MG63 (cell line): ENCODE data around the gene SLC7A11. TPM values are rescaled to one million over a fixed set of nuclear protein-coding genes. Genes with fewer than 3 reads are reported as not detected.
A peak's percentile ranks its signal among the peaks of the same experiment; 100 is the strongest.

Source experiments
- DNase-seq: peaks from one replicate; pipeline ENCODE4 v3.0.0-alpha.2; 2020
- H3K27me3 ChIP-seq: fragments of 250-450 bp; sonication (Bioruptor Pico); 2 replicates; pipeline ENCODE4 v1.5.1; 2020; ENCODE audit warnings: mild to moderate bottlenecking, moderate library complexity
- H3K36me3 ChIP-seq: fragments of 250-450 bp; sonication (Bioruptor Pico); 2 replicates; pipeline ENCODE4 v1.5.1; 2020; ENCODE audit warnings: mild to moderate bottlenecking, moderate library complexity
- H3K4me3 ChIP-seq: fragments of 250-450 bp; sonication (Bioruptor Pico); 2 replicates; pipeline ENCODE4 v1.5.1; 2020; ENCODE audit warnings: mild to moderate bottlenecking, moderate library complexity
- H3K9me3 ChIP-seq: fragments of 250-450 bp; sonication (Bioruptor Pico); 2 replicates; pipeline ENCODE4 v1.5.1; 2020; ENCODE audit warnings: mild to moderate bottlenecking, moderate library complexity
- total RNA-seq: library from RNA; depleted of rRNA; stranded (reverse); fragments of >200 nt; shearing (Covaris generic); gene quantifications from 2 replicates; pipeline ENCODE4 v1.2.3, GENCODE V29; 2014; ENCODE audit warnings: low replicate concordance; rRNA removed

Gene SLC7A11
- 7.3 and 10.3 TPM in 2 replicates for total RNA-seq

DNA sequence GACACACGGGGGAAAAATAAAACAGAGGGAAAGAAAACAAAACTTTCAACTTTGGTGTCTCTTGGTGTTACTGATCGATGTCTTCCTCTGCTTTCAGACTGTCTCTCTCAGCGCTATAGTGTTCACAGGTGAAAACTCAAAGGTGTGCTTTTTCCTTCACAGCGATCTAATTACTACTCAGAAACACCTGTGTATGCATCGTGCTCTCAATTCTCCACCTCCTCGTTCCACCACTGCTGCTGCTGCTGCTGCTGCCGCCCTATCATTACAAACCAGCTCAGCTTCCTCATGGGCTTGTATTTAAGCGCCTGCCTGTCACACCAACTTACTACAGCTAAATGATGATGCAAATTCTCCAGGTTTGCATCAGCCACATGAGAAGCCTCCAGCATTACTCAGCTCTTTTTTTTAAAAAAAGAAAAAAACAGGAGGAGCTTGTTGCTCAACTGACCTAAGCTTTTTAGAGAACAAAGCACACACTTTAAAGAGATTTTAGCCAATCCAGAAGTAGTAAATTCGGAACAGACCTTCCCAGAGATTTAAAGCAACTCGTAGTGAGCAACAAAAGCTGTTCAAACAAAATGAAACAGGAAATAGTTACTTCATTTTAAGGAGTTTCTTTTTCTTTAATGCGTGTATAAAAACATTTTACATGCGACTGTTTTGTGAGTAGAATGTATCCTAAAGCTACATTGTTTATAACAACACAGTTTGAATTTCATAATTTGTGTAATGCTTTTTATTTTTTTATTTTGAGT lies at the start of gene SLC7A11:
Gene SLC7A11, minus strand, starts transcription at position 274 of the 758 bp plus-strand sequence. CDS start 280 bp downstream, outside the sequence.
- DNase-seq = peak; percentile 78
- Histone ChIP-seq H3K36me3 (peaks cover 4% of the 10 kb centered on the region; the same call in 1 of the 2 replicates), H3K27me3 (no peaks in the 10 kb centered on the region), H3K9me3 (no peaks in the 10 kb centered on the region), H3K4me3 (peak within 1 kb of the TSS; percentile 72)

- no peaks in the 10 kb centered on the region for H3K36me3 ChIP-seq
- H3K4me3 ChIP-seq = no peak overlapping the region
- DNase-seq = no peak
- no peaks in the 10 kb centered on the region for H3K27me3 ChIP-seq
- no peaks in the 10 kb centered on the region for H3K9me3 ChIP-seq
Observed at GRCh38 chr4:138291431-138291830, 49.3 kb upstream of the SLC7A11 start.

DNA sequence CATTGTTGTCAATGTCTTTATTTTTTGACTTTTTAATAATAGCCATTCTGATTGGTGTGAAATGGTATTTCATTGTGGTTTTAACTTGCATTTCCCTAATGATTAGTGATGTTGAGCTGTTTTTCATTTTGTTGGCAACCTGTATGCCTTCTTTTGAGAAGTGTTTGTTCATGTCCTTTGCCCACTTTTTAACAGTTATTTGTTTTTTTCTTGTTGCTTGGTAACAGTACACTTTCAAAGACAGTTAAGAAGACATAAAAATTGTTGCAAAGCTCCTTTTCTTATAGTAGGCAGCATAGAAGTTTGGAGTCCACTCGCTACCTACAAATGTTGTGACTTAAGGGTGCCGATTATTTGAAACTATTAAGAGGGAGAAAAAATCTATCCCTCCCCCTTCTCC lies 48.7 kb upstream of the SLC7A11 start:
- H3K36me3 ChIP-seq = no peaks in the 10 kb centered on the region
- DNase-seq = no peak
- H3K27me3 ChIP-seq = no peaks in the 10 kb centered on the region
- no peak overlapping the region for H3K4me3 ChIP-seq
- no peaks in the 10 kb centered on the region for H3K9me3 ChIP-seq

DNA sequence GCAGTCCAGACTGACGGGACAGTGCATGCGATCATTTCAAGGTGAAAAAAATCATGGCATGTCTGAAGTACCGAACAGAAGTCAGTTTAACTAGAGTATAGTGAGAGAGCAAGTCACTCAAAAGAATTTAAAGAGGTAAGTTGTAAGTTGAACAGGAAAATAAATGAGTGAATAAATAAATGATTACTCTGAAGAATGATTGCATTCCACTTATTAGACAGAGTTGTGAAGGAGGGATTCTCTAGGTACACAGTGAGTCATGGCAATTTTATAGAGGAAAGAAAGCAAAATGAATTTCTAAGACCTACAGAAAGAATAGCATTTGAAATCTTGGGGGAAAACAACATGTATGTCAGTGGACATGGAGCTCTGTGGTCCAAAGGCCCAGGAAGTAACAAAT lies 37.1 kb upstream of the SLC7A11 start:
- Histone ChIP-seq H3K36me3 (no peaks in the 10 kb centered on the region), H3K27me3 (no peaks in the 10 kb centered on the region), H3K9me3 (peaks cover 2% of the 10 kb centered on the region; the same call in 1 of the 2 replicates), H3K4me3 (no peak overlapping the region)
- no peak for DNase-seq

GRCh38 chr4:138277133-138277532 lies 35.0 kb upstream of the SLC7A11 start:
- H3K4me3 ChIP-seq = no peak overlapping the region
- peaks cover under 1% of the 10 kb centered on the region; the same call in 1 of the 2 replicates for H3K9me3 ChIP-seq
- no peaks in the 10 kb centered on the region for H3K36me3 ChIP-seq
- DNase-seq = no peak
- no peaks in the 10 kb centered on the region for H3K27me3 ChIP-seq

DNA sequence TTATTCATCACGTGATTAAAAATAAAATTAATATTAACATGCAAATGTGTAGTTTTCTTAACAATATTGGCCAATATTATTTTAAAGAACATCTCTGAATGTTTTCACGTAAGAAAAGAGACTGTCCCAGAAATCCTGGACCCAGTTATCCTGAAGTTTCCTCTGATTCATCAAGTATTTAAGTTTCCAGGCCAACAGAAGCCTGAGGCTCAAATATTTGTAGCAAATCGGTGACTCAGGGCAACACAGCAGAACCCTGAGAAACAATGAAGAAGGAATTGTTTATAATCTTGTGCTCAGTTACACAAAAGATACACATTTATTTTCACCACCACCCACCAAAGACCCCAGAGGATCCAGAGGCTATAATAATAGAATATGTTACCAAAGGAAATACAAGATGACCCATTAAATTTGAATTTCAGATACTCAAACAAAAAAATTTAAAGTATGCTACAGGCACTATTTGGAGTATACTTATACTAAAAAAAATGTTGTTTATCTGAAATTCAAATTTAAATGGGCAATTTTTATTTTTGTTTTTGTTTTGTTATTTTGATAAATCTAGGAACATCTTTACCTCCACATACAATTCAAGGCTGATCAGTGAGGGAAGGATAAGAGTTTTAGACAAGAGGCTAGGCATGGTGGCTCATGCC lies 33.9 kb upstream of the SLC7A11 start:
- peak; percentile 48 for DNase-seq
- Histone ChIP-seq H3K36me3 (no peaks in the 10 kb centered on the region), H3K9me3 (no peaks in the 10 kb centered on the region), H3K27me3 (no peaks in the 10 kb centered on the region), H3K4me3 (no peak overlapping the region)

- Histone ChIP-seq H3K27me3 (no peaks in the 10 kb centered on the region), H3K4me3 (no peak overlapping the region), H3K36me3 (no peaks in the 10 kb centered on the region), H3K9me3 (no peaks in the 10 kb centered on the region)
- no peak for DNase-seq
Observed at GRCh38 chr4:138275216-138275615, 33.1 kb upstream of the SLC7A11 start.

- Histone ChIP-seq H3K4me3 (no peak overlapping the region), H3K36me3 (no peaks in the 10 kb centered on the region), H3K9me3 (no peaks in the 10 kb centered on the region), H3K27me3 (no peaks in the 10 kb centered on the region)
- DNase-seq = no peak
Observed at GRCh38 chr4:138269175-138269574, 27.0 kb upstream of the SLC7A11 start.

GRCh38 chr4:138267835-138268234 lies 25.7 kb upstream of the SLC7A11 start:
- H3K36me3 ChIP-seq = no peaks in the 10 kb centered on the region
- no peaks in the 10 kb centered on the region for H3K9me3 ChIP-seq

DNA sequence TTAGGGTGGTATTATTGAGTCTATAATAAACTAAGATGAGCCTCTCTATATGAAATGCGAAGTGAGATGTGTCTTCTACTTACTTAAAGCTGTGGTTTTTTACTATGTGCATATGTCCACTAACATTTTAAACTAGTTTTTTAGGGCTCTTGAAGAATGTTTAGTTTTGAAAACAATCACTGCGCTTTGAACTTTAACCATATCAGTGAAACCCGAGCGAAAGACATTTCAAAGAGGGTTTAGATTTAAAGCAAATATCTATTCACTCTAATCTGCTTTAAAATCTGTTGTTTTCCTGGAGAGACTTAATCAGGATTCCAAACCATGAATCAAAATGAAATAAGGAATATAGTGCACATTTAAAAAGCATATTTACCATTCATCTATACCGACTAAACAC lies 24.8 kb upstream of the SLC7A11 start:
- DNase-seq = no peak
- Histone ChIP-seq H3K4me3 (no peak overlapping the region), H3K36me3 (no peaks in the 10 kb centered on the region), H3K27me3 (no peaks in the 10 kb centered on the region), H3K9me3 (no peaks in the 10 kb centered on the region)

More at GRCh38 chr4:138267835-138268234, 25.7 kb upstream of the SLC7A11 start:
- no peak for DNase-seq
- no peak overlapping the region for H3K4me3 ChIP-seq
- H3K27me3 ChIP-seq = no peaks in the 10 kb centered on the region

DNA sequence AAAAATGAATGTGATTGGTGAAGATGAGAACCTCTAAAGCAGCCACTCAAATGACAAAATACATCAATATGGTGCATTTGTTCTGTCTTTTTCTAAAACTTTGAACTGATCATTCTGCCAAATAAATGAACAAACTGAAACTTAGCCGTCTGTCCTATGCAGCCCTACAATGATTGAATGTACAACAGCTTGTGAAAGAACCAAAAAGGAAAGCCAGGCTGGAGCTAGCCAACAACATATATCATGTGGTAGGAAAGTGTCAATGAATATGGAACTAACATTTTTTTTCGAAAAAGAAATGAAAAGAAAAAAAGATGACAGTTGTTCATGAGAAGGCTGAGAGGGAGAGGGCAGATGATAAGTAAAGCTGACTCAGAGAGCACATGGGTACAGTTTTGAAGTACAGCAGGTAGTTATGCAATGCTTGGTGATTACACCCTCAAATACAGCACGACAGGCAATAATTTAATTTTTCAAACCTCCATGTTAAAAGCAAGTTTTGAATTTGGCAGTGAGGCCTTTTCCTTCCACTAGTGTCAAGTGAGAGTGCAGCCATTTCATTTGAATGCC lies 21.2 kb upstream of the SLC7A11 start:
- no peak for DNase-seq
- no peaks in the 10 kb centered on the region for H3K36me3 ChIP-seq
- H3K4me3 ChIP-seq = no peak overlapping the region

GRCh38 chr4:138262469-138262868 lies 20.3 kb upstream of the SLC7A11 start:
- DNase-seq = no peak
- H3K27me3 ChIP-seq = no peaks in the 10 kb centered on the region
- H3K36me3 ChIP-seq = no peaks in the 10 kb centered on the region
- H3K4me3 ChIP-seq = no peak overlapping the region
- H3K9me3 ChIP-seq = no peaks in the 10 kb centered on the region

More for the DNA sequence above, 21.2 kb upstream of the SLC7A11 start:
- Histone ChIP-seq H3K9me3 (no peaks in the 10 kb centered on the region), H3K27me3 (no peaks in the 10 kb centered on the region)

GRCh38 chr4:138262030-138262429 lies 19.9 kb upstream of the SLC7A11 start:
- no peaks in the 10 kb centered on the region for H3K27me3 ChIP-seq
- DNase-seq = no peak
- no peaks in the 10 kb centered on the region for H3K36me3 ChIP-seq
- H3K4me3 ChIP-seq = no peak overlapping the region
- no peaks in the 10 kb centered on the region for H3K9me3 ChIP-seq

- DNase-seq = no peak
Observed at GRCh38 chr4:138259824-138260223, 17.7 kb upstream of the SLC7A11 start.

GRCh38 chr4:138259271-138259670 lies 17.1 kb upstream of the SLC7A11 start:
- Histone ChIP-seq H3K9me3 (no peaks in the 10 kb centered on the region), H3K36me3 (no peaks in the 10 kb centered on the region), H3K4me3 (no peak overlapping the region), H3K27me3 (no peaks in the 10 kb centered on the region)
- no peak for DNase-seq

More at GRCh38 chr4:138259824-138260223, 17.7 kb upstream of the SLC7A11 start:
- Histone ChIP-seq H3K27me3 (no peaks in the 10 kb centered on the region), H3K9me3 (no peaks in the 10 kb centered on the region), H3K36me3 (no peaks in the 10 kb centered on the region), H3K4me3 (no peak overlapping the region)

DNA sequence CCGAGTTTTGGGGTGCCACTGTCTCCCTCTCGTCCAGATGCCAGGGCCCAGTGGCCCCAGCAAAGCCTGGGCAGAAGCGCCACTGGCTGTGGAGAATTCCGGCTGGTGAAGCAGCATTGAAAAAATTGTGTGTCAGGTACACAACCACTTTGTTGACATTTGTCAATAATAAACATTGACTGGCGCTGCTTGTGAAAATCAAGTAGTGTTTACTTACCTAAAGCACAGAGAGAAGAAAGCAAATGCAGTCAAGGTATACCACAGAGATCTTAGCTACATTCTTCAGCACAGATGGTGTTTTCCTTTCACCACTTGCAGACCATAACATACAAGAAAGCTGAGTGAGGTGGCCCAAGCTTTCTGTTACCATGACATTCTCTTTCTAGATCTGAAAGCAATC lies 14.5 kb upstream of the SLC7A11 start:
- no peak for DNase-seq
- no peaks in the 10 kb centered on the region for H3K9me3 ChIP-seq

DNA sequence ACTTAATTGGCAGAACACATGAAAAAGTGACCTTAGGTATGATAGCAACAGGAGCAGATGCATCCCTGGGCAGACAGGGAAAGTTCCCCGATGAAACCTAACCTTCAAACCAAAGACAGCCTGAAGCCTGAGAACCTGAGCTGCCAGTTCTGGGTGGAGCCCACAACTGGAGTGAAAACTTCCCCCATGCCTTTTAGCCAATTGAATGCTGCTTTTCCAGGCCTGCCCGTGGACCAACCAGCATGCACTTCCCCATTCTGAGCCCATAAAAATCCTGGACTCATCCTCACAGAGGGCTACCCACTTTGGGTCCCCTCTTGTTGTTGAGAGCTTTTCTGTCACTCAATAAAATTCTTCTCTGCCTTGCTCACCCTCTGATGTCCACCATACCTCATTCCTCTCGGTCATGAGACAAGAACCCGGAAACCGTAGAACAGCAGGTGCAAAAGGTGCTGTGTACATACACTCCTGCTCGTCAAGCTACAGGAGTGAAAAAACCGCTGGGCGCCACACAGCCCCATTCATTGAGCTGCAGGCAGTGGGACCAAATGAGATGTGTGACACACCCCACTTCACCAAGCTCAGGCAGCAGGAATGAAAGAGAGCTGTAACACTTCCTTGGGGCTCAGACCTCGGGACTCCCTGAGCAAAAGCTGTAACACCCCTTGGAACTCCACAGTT lies 13.9 kb upstream of the SLC7A11 start:
- Histone ChIP-seq H3K9me3 (no peaks in the 10 kb centered on the region), H3K4me3 (no peak overlapping the region), H3K27me3 (no peaks in the 10 kb centered on the region), H3K36me3 (no peaks in the 10 kb centered on the region)
- DNase-seq = no peak

More for the DNA sequence above, 14.5 kb upstream of the SLC7A11 start:
- Histone ChIP-seq H3K36me3 (no peaks in the 10 kb centered on the region), H3K27me3 (no peaks in the 10 kb centered on the region), H3K4me3 (no peak overlapping the region)
